HG03439 (cell line): ENCODE results near the gene F2.
"Not testable (repeated sequence)": the region's sequence is repeated elsewhere in the genome, so short reads cannot be mapped to it uniquely, and the experiment has no call there.

ENCODE experiments used
- ATAC-seq: cut with Tn5 transposase; IDR thresholded peaks from one replicate; pipeline ENCODE4 v1.9.1; 2021; ENCODE audit warnings: mild to moderate bottlenecking, moderate library complexity; ENCODE audit not compliant: unreplicated experiment

The F2 gene

GRCh38 chr11:46712874-46713576, 6.0 kb upstream of the F2 start:
- ATAC-seq, result no peak

- not testable (repeated sequence) for ATAC-seq
These were observed 1.2 kb upstream of the F2 start for GRCh38 chr11:46717825-46718154.

GRCh38 chr11:46718155-46719019, 626 bp upstream of the F2 start:
- ATAC-seq, result no peak

- ATAC-seq, result no peak
These were observed 668 bp downstream of the F2 start for GRCh38 chr11:46719543-46720218.

GRCh38 chr11:46721286-46721685, 2.3 kb downstream of the F2 start:
- no peak for ATAC-seq

GRCh38 chr11:46722566-46723358, 3.7 kb downstream of the F2 start:
- no peak for ATAC-seq

GRCh38 chr11:46723359-46723680, 4.3 kb downstream of the F2 start:
- no peak for ATAC-seq

- ATAC-seq, result no peak
These were observed 5.1 kb downstream of the F2 start for GRCh38 chr11:46724088-46724487.

GRCh38 chr11:46725338-46726205, 6.6 kb downstream of the F2 start:
- no peak for ATAC-seq

- ATAC-seq, result no peak
These were observed 7.3 kb downstream of the F2 start for GRCh38 chr11:46726206-46726862.

GRCh38 chr11:46727952-46728658, 9.1 kb downstream of the F2 start:
- no peak for ATAC-seq

- no peak for ATAC-seq
These were observed 9.6 kb downstream of the F2 start for GRCh38 chr11:46728659-46729040.

GRCh38 chr11:46729110-46730027, 10.4 kb downstream of the F2 start:
- no peak for ATAC-seq

- ATAC-seq, result no peak
These were observed 12.5 kb downstream of the F2 start for GRCh38 chr11:46731545-46731944.

- no peak for ATAC-seq
These were observed 14.2 kb downstream of the F2 start for GRCh38 chr11:46733234-46733633.

- ATAC-seq, result no peak
These were observed 17.1 kb downstream of the F2 start for GRCh38 chr11:46736146-46736545.

- no peak for ATAC-seq
These were observed 17.6 kb downstream of the F2 start for GRCh38 chr11:46736615-46737014.

GRCh38 chr11:46737699-46738098, 18.7 kb downstream of the F2 start:
- no peak for ATAC-seq
